Measurements from ENCODE around the gene SUCO.

Gene SUCO

DNA sequence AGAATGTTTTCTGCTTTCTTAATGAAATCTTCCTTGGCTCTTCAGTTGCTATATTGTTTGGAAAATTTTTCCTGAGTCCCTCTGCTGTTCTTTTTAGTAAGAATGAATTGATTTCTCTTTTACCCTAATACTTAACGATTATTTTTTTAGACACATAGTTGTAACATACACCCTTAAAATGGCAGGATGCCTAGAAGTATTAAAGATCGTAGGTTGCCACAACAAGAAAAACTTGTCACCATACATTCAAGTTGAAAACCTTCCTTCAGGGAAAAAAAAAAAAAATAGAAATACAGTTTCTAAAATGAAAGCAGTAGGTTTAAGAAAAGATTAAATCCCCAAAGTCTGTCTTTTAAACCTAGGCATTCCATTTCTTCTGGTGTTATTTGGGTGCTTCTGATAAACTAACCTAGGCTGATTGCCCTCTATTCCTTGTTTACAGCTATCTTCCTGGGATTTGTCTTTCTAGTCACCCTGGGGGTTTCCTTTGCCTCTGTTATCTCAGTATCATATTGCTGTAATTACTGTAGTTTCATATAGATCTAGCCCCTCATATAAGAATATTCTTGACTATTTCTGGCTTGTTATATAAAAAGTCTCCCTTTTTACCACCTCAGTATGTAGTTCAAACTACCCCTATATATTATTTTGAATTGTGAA is 16.8 kb downstream of the SUCO start:
- peaks cover 55% of the 10 kb centered on the region for H4K20me1 ChIP-seq (ENCODE audit: insufficient read depth, low read length)
- H3K9me3 ChIP-seq (ENCODE audit: insufficient read depth, low read length), result no peaks in the 10 kb centered on the region
- H3K36me3 ChIP-seq (replicated peaks; ENCODE audit: low read depth, low read length), result no peaks in the 10 kb centered on the region
- no peak overlapping the region for H3K4me2 ChIP-seq (ENCODE audit: low read length)
- H3K9ac ChIP-seq (ENCODE audit: low read length), result no peak overlapping the region
- no peak overlapping the region for H3K27ac ChIP-seq (ENCODE audit: low read length)
- H3K79me2 ChIP-seq (ENCODE audit: low read length), result peaks cover 66% of the 10 kb centered on the region
- TF ChIP-seq, protein P1, sequence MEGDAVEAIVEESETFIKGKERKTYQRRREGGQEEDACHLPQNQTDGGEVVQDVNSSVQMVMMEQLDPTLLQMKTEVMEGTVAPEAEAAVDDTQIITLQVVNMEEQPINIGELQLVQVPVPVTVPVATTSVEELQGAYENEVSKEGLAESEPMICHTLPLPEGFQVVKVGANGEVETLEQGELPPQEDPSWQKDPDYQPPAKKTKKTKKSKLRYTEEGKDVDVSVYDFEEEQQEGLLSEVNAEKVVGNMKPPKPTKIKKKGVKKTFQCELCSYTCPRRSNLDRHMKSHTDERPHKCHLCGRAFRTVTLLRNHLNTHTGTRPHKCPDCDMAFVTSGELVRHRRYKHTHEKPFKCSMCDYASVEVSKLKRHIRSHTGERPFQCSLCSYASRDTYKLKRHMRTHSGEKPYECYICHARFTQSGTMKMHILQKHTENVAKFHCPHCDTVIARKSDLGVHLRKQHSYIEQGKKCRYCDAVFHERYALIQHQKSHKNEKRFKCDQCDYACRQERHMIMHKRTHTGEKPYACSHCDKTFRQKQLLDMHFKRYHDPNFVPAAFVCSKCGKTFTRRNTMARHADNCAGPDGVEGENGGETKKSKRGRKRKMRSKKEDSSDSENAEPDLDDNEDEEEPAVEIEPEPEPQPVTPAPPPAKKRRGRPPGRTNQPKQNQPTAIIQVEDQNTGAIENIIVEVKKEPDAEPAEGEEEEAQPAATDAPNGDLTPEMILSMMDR (IDR thresholded peaks at IDR 0.05; ENCODE audit: low read depth, low read length), result no peak
- TF ChIP-seq EZH2phosphoT487 (IDR thresholded peaks at IDR 0.05; ENCODE audit: low read depth), result no peak
- H3K4me1 ChIP-seq (ENCODE audit: low read length), result peaks cover 23% of the 10 kb centered on the region
- H3K27me3 ChIP-seq (ENCODE audit: low read depth, low read length), result no peaks in the 10 kb centered on the region
- no peak overlapping the region for H2AFZ ChIP-seq (ENCODE audit: low read depth, low read length)
- H3K4me3 ChIP-seq (ENCODE audit: low read length), result no peak overlapping the region

DNA sequence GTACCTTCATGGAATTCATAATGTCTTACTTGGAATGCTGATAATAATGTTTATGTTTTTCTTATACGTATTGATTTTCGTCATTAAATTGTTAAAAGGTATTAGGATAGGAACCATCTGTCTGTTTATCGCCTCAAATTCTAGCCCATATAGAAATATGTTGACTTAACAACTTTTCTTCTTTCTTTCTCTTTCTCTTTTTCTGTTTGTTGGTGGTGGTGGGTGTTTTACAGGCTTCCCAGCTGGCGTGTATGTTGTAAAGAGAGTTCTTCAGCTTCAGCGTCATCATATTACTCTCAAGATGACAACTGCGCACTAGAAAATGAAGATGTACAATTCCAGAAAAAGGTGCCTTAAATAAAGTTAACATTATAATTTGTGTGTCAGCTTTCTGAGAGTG is 18.3 kb downstream of the SUCO start:
- peaks cover 40% of the 10 kb centered on the region for H4K20me1 ChIP-seq (ENCODE audit: insufficient read depth, low read length)
- no peaks in the 10 kb centered on the region for H3K27me3 ChIP-seq (ENCODE audit: low read depth, low read length)
- H2AFZ ChIP-seq (ENCODE audit: low read depth, low read length), result no peak overlapping the region
- peaks cover 53% of the 10 kb centered on the region for H3K79me2 ChIP-seq (ENCODE audit: low read length)
- no peak overlapping the region for H3K4me3 ChIP-seq (ENCODE audit: low read length)
- peaks cover 2% of the 10 kb centered on the region for H3K36me3 ChIP-seq (replicated peaks; ENCODE audit: low read depth, low read length)
- H3K4me1 ChIP-seq (ENCODE audit: low read length), result peaks cover 7% of the 10 kb centered on the region
- H3K27ac ChIP-seq (ENCODE audit: low read length), result no peak overlapping the region
- no peak overlapping the region for H3K9ac ChIP-seq (ENCODE audit: low read length)
- no peak overlapping the region for H3K4me2 ChIP-seq (ENCODE audit: low read length)
- H3K9me3 ChIP-seq (ENCODE audit: insufficient read depth, low read length), result no peaks in the 10 kb centered on the region
- TF ChIP-seq, protein P1 (IDR thresholded peaks at IDR 0.05; ENCODE audit: low read depth, low read length), result no peak
- no peak for TF ChIP-seq EZH2phosphoT487 (IDR thresholded peaks at IDR 0.05; ENCODE audit: low read depth)

- H3K27ac ChIP-seq (ENCODE audit: low read length), result no peak overlapping the region
- H3K36me3 ChIP-seq (replicated peaks; ENCODE audit: low read depth, low read length), result peaks cover 33% of the 10 kb centered on the region
- no peak overlapping the region for H3K9ac ChIP-seq (ENCODE audit: low read length)
- 0 out of 2 replicates have a peak, but pooled peaks cover 3% of the 10 kb centered on the region for H3K4me1 ChIP-seq (ENCODE audit: low read length)
- peaks cover 11% of the 10 kb centered on the region for H4K20me1 ChIP-seq (ENCODE audit: insufficient read depth, low read length)
- no peak overlapping the region for H3K4me3 ChIP-seq (ENCODE audit: low read length)
- H3K27me3 ChIP-seq (ENCODE audit: low read depth, low read length), result no peaks in the 10 kb centered on the region
- H2AFZ ChIP-seq (ENCODE audit: low read depth, low read length), result no peak overlapping the region
- no peaks in the 10 kb centered on the region for H3K9me3 ChIP-seq (ENCODE audit: insufficient read depth, low read length)
- peaks cover 19% of the 10 kb centered on the region for H3K79me2 ChIP-seq (ENCODE audit: low read length)
- TF ChIP-seq EZH2phosphoT487 (IDR thresholded peaks at IDR 0.05; ENCODE audit: low read depth), result no peak
- TF ChIP-seq, protein P1 (IDR thresholded peaks at IDR 0.05; ENCODE audit: low read depth, low read length), result no peak
- no peak overlapping the region for H3K4me2 ChIP-seq (ENCODE audit: low read length)
Observed at GRCh38 chr1:172554915-172555314, 22.0 kb downstream of the SUCO start.

GRCh38 chr1:172556461-172556860 is 23.5 kb downstream of the SUCO start:
- Histone ChIP-seq H3K36me3 (replicated peaks; ENCODE audit: low read depth, low read length) (peaks cover 42% of the 10 kb centered on the region), H3K4me1 (ENCODE audit: low read length) (no peaks in the 10 kb centered on the region)

More at GRCh38 chr1:172556461-172556860, 23.5 kb downstream of the SUCO start:
- Histone ChIP-seq H3K27me3 (ENCODE audit: low read depth, low read length) (no peaks in the 10 kb centered on the region), H4K20me1 (ENCODE audit: insufficient read depth, low read length) (no peaks in the 10 kb centered on the region), H3K9me3 (ENCODE audit: insufficient read depth, low read length) (no peaks in the 10 kb centered on the region), H3K4me3 (ENCODE audit: low read length) (no peak overlapping the region), H2AFZ (ENCODE audit: low read depth, low read length) (no peak overlapping the region), H3K4me2 (ENCODE audit: low read length) (no peak overlapping the region), H3K27ac (ENCODE audit: low read length) (no peak overlapping the region), H3K9ac (ENCODE audit: low read length) (no peak overlapping the region), H3K79me2 (ENCODE audit: low read length) (peaks cover 4% of the 10 kb centered on the region; the same call in 1 of the 2 replicates)
- TF ChIP-seq EZH2phosphoT487 (IDR thresholded peaks at IDR 0.05; ENCODE audit: low read depth), result no peak
- TF ChIP-seq, protein P1 (IDR thresholded peaks at IDR 0.05; ENCODE audit: low read depth, low read length), result no peak
